ENCODE data around the gene PCNA.
"Not testable (repeated sequence)": the region's sequence is repeated elsewhere in the genome, so short reads cannot be mapped to it uniquely, and the experiment has no call there.

PCNA gene

DNA sequence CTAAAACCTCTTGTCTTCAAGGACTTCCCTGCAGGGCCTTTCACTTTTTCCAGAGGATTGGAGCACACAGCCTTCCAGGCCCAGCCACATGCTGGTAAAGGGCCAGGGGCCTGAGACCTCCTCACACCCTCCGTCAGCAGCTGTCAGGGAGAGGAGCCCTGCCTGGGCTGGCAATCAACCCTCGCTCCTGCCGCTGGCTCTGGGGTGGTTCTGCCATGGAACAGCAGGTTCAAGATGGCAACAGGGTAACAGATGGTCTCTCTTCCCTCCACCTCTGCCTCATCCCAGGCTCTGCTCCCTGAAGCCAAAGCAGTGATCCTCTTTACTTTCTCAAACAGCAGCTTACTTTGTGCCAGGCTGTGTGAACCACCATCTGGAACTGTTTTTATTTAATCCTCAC, 23.8 kb downstream of the PCNA start:
- DNase-seq, result peak; percentile 97 to 99

DNA sequence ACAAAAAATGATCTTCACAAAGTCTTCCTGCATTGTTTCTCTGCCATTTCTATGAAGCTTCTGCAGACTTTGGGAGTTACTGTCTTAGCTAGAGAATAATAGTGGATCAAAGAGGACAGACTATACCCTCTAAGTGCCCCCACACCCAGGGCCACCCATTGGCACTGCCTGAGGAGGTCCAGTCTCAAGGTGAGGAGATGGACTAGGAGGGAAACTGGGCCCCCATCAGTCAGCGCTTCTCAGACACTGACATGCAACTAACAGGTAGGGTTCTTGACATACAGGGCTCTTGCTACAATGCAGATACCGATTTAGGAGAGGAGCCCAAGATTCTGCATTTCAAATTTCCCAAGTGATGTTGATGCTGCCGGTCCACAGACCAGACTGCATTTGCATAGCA, 24.3 kb downstream of the PCNA start:
- no peak for DNase-seq

DNA sequence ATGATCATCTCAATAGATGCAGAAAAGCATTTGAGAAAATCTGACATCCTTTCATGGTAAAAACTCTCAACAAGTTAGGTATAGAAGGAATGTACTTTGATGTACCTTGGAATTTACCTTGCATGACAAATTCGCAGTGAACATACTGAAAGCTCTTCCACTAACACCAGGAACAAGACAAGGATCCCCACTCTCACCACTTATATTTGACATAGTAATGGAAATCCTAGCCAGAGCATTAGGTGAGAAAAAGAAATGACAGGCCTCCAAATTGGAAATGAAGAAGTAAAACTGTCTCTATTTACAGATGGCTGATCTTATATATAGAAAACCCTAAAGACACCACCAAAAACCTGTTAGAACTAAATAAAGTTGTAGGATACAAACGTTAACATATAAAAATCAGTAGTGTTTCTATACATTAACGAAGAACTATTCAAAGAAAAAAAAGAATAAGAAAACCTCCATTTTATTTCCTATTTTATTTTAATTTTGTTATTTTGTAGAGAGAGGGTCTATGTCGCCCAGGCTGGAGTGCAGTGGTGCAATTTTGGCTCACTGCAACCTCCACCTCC, 26.9 kb downstream of the PCNA start:
- no peak for DNase-seq

DNA sequence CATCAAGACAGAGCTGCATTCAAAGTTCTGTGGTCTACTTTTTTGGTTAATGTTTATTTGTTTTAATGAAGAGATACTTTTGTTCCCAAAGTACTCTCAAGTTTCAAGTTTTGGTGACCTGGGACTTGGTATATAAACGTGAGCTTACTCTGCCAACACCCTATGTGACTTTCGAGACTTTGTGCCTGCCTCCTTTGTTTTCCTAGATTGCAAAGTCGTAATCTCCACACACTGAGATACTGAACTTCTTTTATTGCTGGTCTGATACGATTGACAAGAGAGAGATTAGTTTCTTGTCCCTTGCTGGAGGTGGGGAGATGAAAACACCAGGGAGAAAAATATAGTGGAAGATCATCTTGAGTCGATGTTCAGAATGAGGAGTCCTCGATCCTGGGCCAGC, 27.9 kb downstream of the PCNA start:
- no peak for DNase-seq

DNA sequence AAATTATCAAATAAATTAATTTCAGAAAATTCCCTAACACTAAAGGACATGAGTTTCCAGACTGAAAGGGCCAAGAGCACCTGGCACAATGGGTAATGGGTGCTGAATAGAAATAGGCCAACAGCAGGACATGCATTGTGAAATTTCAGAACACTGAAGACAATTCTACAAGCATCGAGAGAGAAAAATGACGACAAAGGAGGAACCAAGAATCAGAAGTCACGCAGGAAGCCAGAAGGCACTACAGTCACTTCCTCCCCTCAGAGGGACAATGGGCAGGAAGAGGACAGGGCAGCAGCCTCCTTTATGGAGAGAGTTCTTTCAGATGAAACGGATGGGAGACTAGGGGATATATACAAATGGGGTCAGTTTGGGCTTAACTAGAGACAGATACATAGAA, 29.6 kb downstream of the PCNA start:
- DNase-seq, result no peak

DNA sequence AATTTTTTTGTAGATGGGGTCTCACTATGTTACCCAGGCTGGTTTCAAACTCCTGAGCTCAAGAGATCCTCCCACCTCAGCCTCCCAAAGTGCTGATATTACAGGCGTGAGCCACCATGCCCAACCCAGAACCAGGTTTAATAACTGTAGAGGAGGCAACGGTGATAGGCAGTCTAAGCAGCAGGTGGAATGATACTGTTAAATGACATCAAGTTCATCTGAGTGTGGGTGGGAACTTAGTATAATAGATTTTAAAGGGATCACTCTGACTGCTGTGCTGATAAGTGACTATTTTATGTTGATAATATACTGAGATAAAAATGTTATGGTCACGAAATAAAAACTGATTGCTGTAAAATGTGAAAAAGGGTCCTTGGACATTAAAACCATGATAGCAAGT, 31.1 kb downstream of the PCNA start:
- DNase-seq, result no peak

DNA sequence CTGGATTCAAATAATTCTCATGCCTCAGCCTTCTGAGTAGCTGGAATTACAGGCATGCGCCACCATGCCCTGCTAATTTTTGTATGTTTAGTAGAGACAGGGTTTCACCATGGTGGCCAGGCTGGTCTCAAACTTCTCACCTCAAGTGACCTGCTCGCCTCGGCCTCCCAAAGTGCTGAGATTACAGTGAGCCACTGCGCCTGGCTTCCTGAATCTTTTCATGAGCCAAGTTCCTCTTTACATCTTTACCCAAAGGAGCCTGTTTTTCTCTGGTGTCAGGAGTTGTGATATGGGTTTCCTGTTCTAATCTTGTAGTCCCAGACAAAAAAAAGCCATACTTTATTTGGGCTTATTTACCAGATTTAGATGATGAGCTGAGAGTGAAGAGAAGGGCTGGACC, 34.4 kb downstream of the PCNA start:
- no peak for DNase-seq

DNA sequence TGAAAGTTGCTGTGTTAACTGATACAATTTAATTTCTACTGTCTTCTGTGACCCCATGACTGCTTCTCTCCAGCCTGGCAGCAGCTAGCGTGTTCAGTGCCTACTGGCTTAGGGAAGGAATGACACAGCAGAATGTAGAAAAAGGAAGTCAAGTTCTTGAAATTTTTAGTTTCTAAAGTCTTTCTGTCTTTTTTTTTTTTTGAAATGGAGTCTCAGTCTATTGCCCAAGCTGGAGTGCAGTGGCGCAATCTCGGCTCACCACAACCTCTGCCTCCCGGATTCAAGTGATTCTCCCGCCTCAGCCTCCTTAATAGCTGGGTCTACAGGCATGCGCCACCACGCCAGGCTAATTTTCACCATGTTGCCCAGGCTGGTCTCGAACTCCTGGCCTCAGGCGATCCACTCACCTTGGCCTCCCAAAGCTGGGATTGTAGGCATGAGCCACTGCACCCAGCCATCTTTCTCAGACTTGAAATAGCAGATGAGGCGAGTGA, 39.3 kb downstream of the PCNA start:
- no peak for DNase-seq

DNA sequence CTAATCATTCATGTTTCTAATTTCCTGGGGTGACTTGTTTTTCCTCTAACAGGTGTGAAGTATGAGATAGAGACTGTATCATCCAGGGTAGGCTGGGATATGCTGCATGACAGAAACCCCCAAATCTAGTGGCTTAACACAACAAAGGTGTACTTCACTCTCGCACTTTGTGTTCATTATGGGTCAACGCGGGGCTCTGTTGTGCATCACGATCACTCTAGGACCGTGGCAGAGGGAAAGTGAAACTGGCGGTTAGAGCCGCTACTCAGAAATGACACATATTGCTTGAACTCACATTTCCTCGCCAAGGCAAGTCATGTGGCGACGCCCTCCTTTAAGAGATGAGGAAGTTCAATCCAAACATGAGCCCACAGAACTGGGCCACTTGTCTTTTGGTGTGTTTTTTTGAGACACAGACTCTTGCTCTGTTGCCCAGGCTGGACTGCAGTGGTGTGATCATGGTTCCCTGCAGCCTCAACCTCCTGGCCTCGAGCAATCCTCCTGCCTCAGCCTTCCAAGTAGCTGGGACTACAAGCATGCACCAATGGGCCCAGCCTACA, 41.3 kb downstream of the PCNA start:
- no peak for DNase-seq

DNA sequence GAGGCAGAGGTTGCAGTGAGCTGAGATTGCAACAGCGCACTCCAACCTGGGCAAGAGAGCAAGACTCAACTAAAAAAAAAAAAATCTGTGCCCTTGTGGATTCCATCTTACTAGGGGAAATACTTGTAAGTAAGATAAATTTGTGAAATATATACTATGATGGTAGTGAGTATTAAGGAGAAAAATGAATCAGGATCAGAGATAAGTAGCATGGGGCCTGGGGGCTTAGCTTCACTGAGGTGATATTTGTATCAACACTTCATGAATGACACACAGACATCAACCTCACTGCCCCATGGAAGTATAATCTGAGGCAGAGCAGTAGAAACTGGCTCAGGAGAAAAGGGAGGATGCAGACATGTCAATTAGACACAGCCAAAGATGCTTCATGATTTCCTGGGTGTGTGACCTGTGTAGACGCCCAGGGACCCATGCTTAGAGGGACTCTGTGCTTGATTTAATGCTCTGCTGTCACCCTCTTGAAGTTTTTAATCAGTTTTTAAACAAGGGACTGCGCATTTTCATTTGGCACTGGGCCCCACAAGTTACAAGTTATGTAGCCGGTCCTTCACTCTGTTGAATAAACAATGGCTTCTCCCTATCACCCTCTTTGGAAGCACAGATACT, 41.9 kb downstream of the PCNA start:
- no peak for DNase-seq

DNA sequence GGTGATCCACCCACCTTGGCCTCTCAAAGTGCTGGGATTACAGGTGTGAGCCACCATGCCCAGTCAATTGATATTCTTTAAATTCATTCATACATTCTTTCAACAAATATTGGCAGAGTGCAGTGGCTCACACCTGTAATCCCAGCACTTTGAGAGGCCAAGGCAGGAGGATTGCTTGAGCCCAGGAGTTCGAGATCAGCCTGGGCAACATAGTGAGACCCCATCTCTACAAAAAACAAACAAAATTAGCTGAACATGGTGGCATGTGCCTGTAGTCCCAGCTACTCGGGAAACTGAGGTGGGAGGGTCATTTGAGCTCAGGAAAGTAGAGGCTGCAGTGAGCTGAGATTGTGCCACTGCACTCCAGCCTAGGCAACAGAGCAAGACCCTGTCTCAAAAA, 42.8 kb downstream of the PCNA start:
- DNase-seq, result not testable (repeated sequence)

DNA sequence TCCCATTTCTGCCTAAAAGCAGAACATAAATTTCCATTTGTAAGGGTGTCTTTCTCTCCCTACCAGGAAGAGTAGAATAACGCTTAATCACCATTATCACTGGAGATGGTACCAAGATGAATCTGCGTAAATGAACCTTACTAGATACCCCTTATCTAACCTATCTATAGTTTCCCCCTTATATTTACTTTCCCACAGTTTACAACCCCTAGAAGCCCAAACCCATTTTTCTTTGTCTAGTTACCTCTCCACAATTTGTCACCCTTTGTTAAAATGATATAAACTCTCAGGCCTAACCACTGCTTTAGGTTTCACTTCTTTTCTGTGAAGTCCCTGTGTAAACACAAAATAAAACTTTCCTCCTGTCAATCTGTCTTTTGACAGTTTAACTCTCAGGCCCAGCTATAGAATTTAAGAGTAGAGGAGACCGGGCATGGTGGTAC, 45.5 kb downstream of the PCNA start:
- no peak for DNase-seq

DNA sequence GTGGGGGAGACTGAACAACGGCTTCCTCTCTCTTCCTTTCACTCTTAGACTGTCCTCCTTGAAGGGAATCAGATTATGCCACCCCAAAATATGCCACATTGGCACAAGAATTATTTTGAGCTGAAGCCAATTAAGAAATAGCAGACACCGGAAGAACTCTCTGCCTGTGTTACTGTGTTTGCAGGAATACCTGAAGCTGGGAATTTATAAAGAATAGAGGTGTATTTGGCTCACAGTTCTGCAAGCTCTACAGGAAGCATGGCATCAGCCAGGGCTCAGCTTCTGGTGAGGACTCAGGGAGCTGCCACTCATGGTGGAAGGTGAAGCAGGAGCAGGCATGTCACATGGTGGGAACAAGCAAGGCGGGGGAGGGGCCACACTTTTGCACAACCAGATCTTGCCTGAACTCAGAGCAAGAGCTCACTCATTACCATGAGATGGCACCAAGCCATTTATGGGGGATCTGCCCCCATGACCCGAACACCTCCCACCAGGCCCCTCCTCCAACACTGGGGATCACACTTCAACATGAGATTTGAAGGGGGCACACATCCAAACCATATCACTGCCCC, 46.0 kb downstream of the PCNA start:
- DNase-seq, result no peak

DNA sequence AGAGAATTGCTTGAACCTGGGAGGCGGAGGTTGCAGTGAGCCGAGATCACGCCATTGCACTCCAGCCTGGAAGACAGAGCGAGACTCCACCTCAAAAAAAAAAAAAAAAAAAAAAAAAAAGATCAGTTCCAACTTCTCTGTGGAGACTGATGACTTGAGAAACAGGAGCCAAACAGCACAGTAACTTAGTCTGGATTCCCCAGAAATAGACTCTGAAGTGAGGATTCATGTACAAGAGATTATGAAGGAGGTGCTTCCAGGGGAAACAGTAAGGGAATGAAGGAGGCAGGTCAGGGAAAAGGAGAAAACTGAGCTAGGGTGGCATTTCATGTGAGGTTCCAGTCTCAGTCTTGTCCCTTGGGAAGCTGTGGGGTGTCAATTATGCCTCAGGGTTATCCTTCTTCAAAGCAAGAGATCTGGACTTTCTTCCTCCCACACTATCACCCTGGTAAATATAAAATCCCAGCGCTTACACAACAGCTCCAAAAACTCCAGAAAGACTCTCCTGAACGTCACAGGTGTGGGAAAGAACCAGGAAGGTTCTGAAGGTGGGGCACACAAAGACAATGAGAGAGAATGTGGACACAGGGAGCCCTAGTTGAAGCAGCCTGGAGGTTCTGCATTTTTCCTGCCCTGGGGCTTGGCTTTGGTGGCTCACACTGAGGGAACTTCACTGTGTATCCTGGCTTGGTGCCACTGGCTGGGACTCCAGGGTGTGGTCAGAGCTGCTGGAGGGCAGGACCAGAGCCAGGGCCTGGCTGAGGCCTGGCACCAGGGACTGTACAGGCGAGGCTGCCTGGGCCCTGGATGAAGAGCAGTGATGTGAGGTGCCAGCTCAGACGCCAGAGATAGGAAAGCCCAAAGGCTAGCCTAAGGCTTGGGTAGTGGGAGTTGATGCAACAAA, 46.8 kb downstream of the PCNA start:
- no peak for DNase-seq

DNA sequence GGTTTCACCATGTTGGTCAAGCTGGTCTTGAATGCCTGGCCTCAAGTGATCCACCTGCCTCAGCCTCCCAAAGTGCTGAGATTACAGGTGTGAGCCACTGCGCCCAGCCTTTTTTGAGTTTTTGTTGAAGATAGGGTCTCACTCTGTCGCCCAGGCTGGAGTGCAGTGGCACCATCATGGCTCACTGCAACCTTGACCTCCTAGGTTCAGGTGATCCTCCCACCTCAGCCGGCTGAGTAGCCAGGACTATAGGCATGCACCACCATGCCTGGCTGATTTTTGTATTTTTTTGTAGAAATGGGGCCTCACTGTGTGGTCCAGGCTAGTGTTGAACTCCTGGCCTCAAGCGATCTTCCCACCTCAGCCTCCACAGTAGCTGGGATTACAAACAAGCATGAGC, 47.8 kb downstream of the PCNA start:
- DNase-seq, result not testable (repeated sequence)

DNA sequence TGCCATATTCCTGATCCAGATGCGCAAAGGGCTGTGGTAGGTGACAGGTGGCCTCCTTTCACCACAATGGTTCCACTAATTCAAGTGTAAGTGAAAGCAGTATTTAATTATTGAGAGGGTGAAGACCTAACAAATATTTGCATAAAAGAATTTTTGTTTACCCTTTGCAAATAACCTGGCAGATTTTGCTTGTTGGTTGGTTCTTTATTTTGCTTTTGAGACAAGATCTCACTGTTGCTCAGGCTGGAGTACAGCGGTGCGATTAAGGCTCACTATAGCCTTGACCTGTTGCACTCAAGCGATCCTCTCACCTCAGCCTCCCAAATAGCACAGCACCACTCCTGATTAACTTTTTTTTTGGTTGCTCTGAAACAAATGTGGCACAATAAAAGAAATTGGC, 49.2 kb downstream of the PCNA start:
- no peak for DNase-seq

DNA sequence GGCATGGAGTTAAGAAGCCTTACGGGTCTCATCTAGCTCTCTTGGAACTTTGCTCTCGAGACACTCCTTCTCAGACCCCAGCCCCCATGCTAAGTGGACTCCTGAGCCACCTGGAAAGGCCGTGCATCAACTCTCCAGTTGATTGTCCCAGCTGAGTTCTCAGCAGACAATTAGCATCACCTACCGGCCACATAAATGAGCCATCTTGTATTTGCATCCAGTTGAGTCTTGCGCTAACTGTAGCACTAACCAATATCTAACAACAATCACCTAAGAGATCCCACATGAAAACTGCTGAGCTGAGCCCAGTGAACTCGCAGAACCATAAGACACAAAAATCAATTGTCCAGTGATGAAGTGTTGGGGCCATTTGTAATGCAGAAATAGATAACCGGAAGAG, 49.7 kb downstream of the PCNA start:
- no peak for DNase-seq

DNA sequence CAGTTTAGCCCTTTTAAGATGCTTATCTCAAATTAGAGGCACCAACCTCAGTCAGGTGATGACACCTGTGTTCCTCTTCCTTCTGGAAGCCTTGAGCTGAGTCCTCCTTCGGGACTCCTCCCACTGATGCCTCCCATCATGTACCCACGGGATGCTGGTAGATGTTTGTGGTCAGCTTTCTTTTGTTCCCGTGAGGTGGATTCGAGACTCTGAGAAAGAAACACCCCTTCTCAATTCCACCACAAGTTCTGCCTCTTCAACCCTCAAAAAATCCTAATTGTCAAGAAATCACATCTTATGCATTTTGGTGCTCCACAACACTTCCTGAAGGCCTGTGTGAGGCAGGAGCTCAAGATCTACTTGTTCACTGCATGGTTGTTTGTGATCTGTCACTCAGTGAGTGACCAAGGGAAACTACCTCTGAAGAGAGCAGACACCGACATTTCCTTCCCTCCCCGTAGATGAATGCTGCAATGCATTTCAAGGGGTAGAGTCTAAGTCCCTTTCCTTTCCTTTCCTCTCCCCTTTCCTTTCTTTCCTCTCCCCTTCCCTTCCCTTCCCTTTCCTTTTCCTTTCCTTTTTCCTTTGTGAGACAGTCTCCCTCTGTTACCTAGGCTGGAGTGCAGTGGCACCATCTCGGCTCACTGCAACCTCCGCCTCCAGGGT, 50.5 kb downstream of the PCNA start:
- no peak for DNase-seq

DNA sequence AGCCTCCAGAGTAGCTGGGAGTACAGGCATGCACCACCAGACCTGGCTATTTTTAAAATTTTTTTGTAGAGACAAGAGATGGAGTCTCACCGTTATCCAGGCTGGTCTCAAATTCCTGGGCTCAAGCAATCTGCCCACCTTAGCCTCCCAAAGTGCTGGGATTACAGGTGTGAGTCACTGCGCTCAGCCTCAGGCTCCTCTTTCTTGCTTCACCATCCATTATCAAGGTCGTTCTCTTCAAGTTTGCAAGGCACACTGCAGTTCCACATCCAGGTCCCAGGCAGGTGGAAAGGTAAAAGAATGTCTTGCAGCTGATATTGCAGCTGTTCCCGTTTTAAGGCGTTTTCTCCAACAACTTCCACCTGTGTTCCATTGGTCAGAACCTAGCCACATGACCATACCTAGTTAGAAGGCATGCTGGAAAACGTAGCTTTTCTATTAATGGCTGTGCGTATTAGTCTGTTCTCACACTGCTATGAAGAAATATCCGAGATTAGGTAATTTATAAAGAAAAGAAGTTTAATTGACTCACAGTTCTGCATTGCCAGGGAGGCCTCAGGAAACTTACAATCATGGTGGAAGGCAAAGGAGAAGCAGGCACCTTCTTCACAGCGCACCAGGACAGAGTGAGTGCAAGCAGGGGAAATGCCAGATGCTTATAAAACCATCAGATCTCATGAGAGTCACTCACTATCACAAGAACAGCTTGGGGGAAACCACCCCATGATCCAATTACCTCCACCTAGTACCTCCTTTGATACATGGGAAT, 51.7 kb downstream of the PCNA start:
- DNase-seq, result no peak

DNA sequence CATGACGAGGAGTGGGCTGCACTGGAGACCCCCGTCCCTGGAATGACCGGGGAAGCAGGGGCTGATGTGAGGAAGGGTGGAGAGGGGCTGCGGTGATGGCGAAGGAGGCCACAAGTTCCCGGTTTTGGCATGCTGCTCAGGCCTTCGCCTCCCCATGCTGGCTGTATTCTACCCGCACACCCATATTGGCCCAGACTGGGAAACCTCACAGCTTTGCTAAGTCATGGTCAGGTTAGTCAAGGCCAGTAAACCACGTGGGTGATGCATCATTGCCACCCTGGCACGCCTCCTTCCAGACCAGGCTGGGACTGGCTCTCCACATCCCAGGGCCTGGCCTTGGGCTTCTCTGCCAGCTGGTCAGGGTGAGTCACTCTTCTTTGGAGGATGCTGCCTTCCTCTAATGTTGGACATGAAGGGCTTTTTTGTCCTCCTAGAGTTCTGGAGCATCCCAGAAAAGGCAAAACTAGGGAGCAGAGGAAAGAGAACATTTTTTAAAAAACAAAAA, 53.8 kb downstream of the PCNA start:
- no peak for DNase-seq

DNA sequence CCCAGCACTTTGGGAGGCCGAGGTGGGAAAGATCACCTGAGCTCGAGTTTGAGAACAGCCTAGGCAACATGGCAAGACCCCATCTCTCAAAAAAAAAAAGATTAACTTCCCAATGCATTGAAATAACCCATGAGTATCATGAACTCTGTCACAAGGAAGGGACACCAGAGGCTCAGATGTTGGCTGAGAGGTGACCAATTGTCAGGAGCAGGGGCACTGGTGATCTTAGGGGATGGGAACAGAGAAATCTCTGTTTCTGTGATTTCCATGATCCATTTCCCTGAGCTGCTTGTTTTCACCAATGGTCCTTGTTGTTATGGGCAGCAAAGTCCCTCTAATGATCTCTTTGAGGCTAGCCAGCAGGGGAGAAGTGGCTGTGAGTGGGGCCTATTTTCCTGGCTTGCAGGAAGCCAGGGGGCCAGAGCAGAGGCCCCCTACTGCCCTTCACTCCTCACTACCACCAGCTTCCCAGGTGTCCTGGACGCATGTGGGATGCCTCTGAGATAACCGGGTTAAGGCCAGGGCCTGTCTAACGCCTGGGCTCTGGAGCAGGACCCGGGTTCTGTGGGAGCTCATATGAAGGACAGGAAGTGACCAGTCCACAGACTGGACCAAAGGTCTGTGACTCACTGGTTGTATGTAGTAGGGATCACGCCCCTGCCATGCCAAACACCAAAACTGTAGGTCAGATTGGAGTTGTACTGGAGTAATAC, 54.4 kb downstream of the PCNA start:
- DNase-seq, result no peak

Measured in NCI-H524 (cell line).